HG03175 (cell line): ENCODE measurements around the gene MED12.

Experiments
- ATAC-seq: cut with Tn5 transposase; IDR thresholded peaks from one replicate; pipeline ENCODE4 v1.9.1; 2021; ENCODE audit warnings: mild to moderate bottlenecking, moderate library complexity; ENCODE audit not compliant: unreplicated experiment

The MED12 gene

GRCh38 chrX:71118032-71118984, at the start of gene MED12:
Gene MED12, plus strand, starts transcription at chrX:71118596. Its CDS starts 159 bp downstream, at chrX:71118755.
- ATAC-seq: peak; percentile 94

- ATAC-seq: no peak
Measured at GRCh38 chrX:71070531-71070930, 47.9 kb upstream of the MED12 start.

GRCh38 chrX:71081330-71082123, 36.9 kb upstream of the MED12 start:
- no peak for ATAC-seq

GRCh38 chrX:71082124-71082647, 36.2 kb upstream of the MED12 start:
- no peak for ATAC-seq

- no peak for ATAC-seq
Measured at GRCh38 chrX:71082822-71083221, 35.6 kb upstream of the MED12 start.

- ATAC-seq: no peak
Measured at GRCh38 chrX:71085900-71086299, 32.5 kb upstream of the MED12 start.

GRCh38 chrX:71091263-71091662, 27.1 kb upstream of the MED12 start:
- ATAC-seq: no peak

- ATAC-seq: no peak
Measured at GRCh38 chrX:71095033-71095432, 23.4 kb upstream of the MED12 start.

GRCh38 chrX:71095555-71095980, 22.8 kb upstream of the MED12 start, which contains the start of gene FOXO4:
Gene FOXO4, plus strand, starts transcription at chrX:71095851. Its CDS starts 678 bp downstream, at chrX:71096529.
- ATAC-seq: peak; percentile 96

- peak; percentile 25 for ATAC-seq
Measured at GRCh38 chrX:71095981-71096759, 22.2 kb upstream of the MED12 start.

GRCh38 chrX:71096760-71097032, 21.7 kb upstream of the MED12 start:
- ATAC-seq: no peak

- ATAC-seq: peak; percentile 44
Measured at GRCh38 chrX:71098302-71098701, 20.1 kb upstream of the MED12 start.

GRCh38 chrX:71098951-71099506, 19.4 kb upstream of the MED12 start:
- no peak for ATAC-seq

GRCh38 chrX:71099736-71100135, 18.7 kb upstream of the MED12 start:
- ATAC-seq: no peak

GRCh38 chrX:71100581-71101505, 17.6 kb upstream of the MED12 start:
- ATAC-seq: no peak

- ATAC-seq: no peak
Measured at GRCh38 chrX:71102292-71102691, 16.1 kb upstream of the MED12 start.

- ATAC-seq: no peak
Measured at GRCh38 chrX:71103110-71103983, 15.0 kb upstream of the MED12 start.

- no peak for ATAC-seq
Measured at GRCh38 chrX:71105628-71106027, 12.8 kb upstream of the MED12 start.
